ENCODE measurements around the gene USF2. TPM values are rescaled to one million over a fixed set of nuclear protein-coding genes. Genes with fewer than 3 reads are reported as not detected.
A peak's percentile ranks its signal among the peaks of the same experiment; 100 is the strongest.

Gene USF2
- polyA plus RNA-seq, 10 donors: 94.8 to 113 (median 107) TPM

GRCh38 chr19:35296644-35297514, 28.1 kb downstream of the USF2 start:
- DNase-seq: no peak

GRCh38 chr19:35297515-35297848, 28.7 kb downstream of the USF2 start:
- no peak for DNase-seq

- DNase-seq: no peak
Observed at GRCh38 chr19:35297922-35298321, 29.2 kb downstream of the USF2 start.

- no peak for DNase-seq
Observed at GRCh38 chr19:35298561-35298972, 29.8 kb downstream of the USF2 start.

- DNase-seq: no peak
Observed at GRCh38 chr19:35299523-35300338, 31.0 kb downstream of the USF2 start.

GRCh38 chr19:35300339-35300649, 31.5 kb downstream of the USF2 start:
- no peak for DNase-seq

- DNase-seq: no peak
Observed at GRCh38 chr19:35301961-35302360, 33.2 kb downstream of the USF2 start.

GRCh38 chr19:35302446-35302845, 33.7 kb downstream of the USF2 start:
- DNase-seq: no peak

GRCh38 chr19:35303357-35303915, 34.7 kb downstream of the USF2 start:
- no peak for DNase-seq

GRCh38 chr19:35304036-35304435, 35.3 kb downstream of the USF2 start:
- no peak for DNase-seq

GRCh38 chr19:35305181-35305580, 36.4 kb downstream of the USF2 start:
- no peak for DNase-seq

GRCh38 chr19:35306473-35307246, 37.9 kb downstream of the USF2 start:
- DNase-seq: no peak

- DNase-seq: peak in 2 of 3 donors; percentile 36 to 77
Observed at GRCh38 chr19:35307931-35308330, 39.2 kb downstream of the USF2 start.

- no peak for DNase-seq
Observed at GRCh38 chr19:35308910-35309309, 40.1 kb downstream of the USF2 start.

GRCh38 chr19:35309481-35310279, 40.9 kb downstream of the USF2 start:
- peak in 2 of 3 donors; percentile 52 to 71 for DNase-seq

- no peak for DNase-seq
Observed at GRCh38 chr19:35310331-35310730, 41.6 kb downstream of the USF2 start.

GRCh38 chr19:35310811-35311465, 42.2 kb downstream of the USF2 start:
- no peak for DNase-seq

GRCh38 chr19:35311901-35312665, 43.3 kb downstream of the USF2 start:
- no peak for DNase-seq

- no peak for DNase-seq
Observed at GRCh38 chr19:35313587-35313986, 44.8 kb downstream of the USF2 start.

- no peak for DNase-seq
Observed at GRCh38 chr19:35314031-35314430, 45.3 kb downstream of the USF2 start.

All from muscle of back (tissue), 11 donors.